Right ventricle myocardium inferior (tissue), 1 donor: Measurements from ENCODE around the gene DCP1A. TPM values are rescaled to one million over a fixed set of nuclear protein-coding genes. Genes with fewer than 3 reads are reported as not detected.
"Not testable (repeated sequence)": the region's sequence is repeated elsewhere in the genome, so short reads cannot be mapped to it uniquely, and the experiment has no call there.

ENCODE experiments used
- ATAC-seq: fragments of 200-7000 bp; cut with Tn5 transposase; one replicate; pipeline ENCODE4 v1.9.1; 2020; ENCODE audit warnings: mild to moderate bottlenecking, moderate library complexity
- DNase-seq: peaks from one replicate; pipeline ENCODE4 v3.0.0; 2021; ENCODE audit errors: missing footprints
- intact Hi-C: fragments of 100-400 bp; cut with DNase I; formaldehyde crosslinking; loops from one replicate; pipeline ENCODE4 v1.11.0; 2022
- total RNA-seq: library from RNA; stranded (reverse); fragmentation: NEBNext Ultra II Directional; extraction: Animal tissue kit (Norgen Biotek cat#: 25700); gene quantifications from one replicate; pipeline ENCODE4 v1.2.1, GENCODE V29; 2021
- donor health status: DM: no; HTN: yes; CAD: no; lungs with severe emphysema.

DCP1A gene
- total RNA-seq, 1 donor from 2014 or later: 17.7 TPM

DNA sequence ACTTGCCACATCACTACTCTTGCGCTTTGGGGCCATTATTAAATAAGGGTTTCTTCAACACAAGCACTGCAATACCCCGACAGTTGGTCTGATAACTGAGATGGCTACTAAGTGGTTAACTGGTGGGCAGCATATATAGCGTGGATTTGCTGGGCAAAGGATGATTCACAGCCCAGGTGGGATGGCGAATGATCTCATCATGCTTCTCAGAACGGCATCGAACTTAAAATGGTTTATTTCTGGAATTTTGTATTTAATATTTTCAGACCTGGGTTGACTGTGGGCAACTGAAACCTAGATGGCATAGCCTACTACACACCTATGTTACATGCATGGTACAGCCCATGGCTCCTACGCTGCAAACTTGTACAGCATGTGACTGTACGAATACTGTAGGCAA, 64.8 kb downstream of the DCP1A start:
- DNase-seq (no peak), ATAC-seq (no peak)
- intact Hi-C loops: no loop called here

- ATAC-seq (no peak), DNase-seq (no peak)
- intact Hi-C loops: no loop called here
Observed at GRCh38 chr3:53278667-53279066, 68.7 kb downstream of the DCP1A start.

DNA sequence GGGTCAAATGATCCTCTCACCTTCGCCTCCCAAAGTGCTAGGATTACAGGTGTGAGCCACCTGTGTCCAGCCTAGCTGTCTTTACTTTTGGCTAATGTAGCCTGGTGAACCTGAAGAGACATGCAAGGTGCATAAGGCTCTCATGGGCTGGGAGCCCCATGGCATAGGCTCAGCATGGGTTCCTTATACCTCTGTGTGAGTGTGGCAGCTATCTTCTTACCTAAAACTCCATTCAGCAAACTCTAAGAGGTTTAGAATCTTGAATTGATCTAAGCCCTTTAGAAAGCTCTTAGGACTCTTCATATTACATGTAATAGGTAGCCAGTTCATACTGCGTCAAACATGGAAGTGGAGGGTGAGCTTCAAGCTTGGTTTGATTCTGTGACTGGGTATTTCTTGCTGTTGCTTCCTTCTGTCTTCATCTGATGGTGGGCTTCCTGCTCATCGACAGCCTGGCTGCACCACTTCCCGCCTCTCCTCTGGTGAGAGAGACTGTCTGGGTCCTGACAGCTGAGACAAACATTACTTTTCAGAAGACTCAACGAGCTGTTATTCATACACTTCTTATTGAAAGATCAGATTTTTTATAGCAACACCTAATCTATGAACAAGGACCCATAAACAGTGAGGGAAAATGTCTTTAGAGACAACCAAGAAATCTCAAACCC, 72.3 kb downstream of the DCP1A start:
- DNase-seq (no peak), ATAC-seq (no peak)
- intact Hi-C loops: loop anchor here (5.0 kb wide), 1 partner anchor 38 kb away; no protein-coding TSS in a partner anchor

DNA sequence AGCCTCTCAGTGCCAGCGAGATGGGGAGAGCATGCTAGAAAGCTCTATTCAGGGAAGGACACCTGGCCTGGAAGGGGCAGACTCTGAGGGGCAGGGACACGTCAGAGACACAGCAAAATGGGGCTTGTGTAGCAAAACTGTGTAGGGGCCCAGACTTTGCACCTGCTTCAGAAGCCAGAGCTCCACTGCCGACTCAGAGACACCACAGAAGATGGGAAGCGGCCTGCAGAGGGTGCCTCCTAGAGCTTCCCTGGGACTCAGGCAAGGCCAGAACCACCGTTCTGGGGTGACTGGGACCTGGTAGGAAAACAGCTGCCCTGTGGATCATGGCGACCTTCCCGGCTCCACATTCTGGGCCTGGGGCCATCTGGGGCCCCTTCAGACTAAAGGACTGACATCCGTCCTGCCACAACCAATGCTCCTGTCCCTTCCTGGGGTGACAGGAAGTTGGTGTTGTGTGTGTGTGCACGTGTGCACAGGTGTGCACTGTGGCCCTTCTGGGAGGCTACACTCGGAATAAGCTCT, 74.1 kb downstream of the DCP1A start:
- DNase-seq (no peak), ATAC-seq (no peak)
- intact Hi-C loops: loop anchor here (5.0 kb wide), 1 partner anchor 36 kb away; no protein-coding TSS in a partner anchor

GRCh38 chr3:53269888-53270880, 77.2 kb downstream of the DCP1A start:
- ATAC-seq (peak; percentile 95), DNase-seq (peak; percentile 93)
- intact Hi-C loops: loop anchor here (5.0 kb wide), 1 partner anchor 33 kb away; no protein-coding TSS in a partner anchor

GRCh38 chr3:53269193-53269592, 78.2 kb downstream of the DCP1A start:
- DNase-seq, intact Hi-C loops, ATAC-seq: not testable (repeated sequence)

DNA sequence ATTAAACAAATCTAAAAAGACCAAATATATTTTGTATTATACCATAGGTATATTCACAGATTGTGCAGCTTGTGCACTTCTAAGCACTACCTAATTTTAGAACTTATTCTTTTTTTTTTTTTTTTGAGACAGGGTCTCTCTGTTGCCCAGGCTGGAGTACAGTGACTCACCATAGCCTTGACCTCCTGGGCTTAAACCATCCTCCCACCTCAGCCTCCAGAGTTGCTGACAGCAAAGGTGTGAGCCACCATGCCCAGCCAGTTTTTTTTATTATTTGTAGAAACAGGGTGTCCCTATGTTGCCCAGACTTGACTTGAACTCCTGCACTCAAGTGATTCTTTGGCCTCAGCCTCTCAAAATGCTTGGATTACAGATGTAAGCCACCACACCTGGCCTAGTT, 79.6 kb downstream of the DCP1A start:
- no peak for DNase-seq
- no peak for ATAC-seq
- intact Hi-C loops: no loop called here

DNA sequence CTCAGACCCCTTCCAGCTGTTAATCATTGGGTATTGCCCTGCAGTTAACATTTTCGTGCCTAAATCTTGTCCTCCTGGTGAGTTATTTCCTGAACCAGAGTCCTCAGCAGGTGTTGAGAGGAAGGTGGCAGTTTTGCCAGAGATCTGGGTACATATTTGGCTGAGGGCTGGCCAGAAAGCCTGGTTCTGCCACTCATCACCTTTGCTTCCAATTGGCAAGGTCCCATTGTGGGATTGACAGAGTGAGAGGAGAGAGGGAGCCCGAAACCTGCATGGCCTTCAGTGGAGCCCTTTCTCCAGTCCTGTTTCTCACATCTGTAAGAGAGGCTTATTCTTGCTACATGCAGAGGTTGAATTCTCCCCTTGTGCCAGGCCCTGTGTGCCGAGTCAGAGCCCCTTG, 82.6 kb downstream of the DCP1A start:
- intact Hi-C loops: no loop called here
- no peak for DNase-seq
- peak; percentile 68 for ATAC-seq

- no peak for ATAC-seq
- DNase-seq: no peak
- intact Hi-C loops: no loop called here
Observed at GRCh38 chr3:53263907-53264306, 83.4 kb downstream of the DCP1A start.

DNA sequence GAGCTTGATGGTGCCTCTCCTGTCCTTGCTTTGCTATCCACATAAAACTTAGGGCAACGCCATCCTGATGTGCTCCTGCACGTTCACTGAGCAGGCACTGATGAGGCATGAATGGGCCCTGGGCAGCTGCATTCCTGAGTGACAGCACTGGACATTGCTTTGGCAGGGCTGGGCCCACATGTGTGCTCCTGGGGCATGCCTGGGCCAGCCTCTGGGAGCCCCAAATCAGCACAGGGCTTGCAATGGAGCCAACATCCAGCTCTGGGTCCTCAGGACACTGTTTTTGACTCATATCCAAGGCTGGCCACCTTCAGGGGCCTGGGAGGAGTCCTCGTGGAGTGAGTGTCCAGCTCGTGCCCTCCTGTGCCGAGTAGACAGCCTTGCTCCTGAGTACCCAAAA, 85.6 kb downstream of the DCP1A start:
- no peak for ATAC-seq
- intact Hi-C loops: no loop called here
- no peak for DNase-seq

GRCh38 chr3:53260286-53260785, 87.0 kb downstream of the DCP1A start:
- peak; percentile 53 for ATAC-seq
- intact Hi-C loops: no loop called here
- DNase-seq: no peak

DNA sequence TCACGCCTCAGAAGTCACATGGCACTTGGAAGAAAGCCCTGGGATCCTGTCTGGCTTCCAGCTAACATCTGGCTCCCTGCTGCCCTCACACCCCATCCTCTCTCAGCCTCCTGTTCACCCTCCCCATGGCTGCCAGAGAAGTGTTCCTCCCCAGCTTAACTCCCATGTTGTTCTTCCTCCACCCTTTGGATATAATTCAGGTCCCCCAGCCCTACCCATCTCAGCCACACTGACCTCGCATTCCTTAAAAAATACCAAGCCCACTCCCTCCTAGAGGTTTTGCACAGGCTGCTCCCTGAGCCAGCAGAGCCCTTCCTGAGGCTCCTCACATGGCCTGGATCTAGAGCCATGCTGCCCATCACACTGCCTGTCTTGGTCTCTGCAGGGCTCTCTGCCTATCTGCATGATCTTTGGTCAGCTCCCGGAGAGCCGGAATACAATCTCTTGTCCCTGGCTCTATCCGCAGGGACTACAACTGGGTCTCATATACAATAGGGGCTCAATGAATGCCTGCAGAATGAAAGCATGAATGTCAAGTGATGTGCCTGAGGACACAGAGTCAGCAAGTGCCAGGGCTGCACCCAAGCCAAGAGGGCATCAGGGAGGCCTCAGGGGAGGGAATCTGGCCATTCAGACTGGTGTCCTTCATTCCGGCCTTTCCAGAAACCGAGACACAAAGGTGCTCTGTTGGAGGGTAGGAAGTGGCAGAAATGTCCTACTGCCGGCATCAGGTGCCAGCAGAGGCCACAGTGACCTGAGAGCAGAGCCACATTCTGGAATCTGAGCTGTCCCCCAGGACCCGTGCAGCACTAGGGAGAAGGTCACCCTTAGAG, 87.7 kb downstream of the DCP1A start:
- intact Hi-C loops: no loop called here
- DNase-seq (no peak), ATAC-seq (peak; percentile 14)

DNA sequence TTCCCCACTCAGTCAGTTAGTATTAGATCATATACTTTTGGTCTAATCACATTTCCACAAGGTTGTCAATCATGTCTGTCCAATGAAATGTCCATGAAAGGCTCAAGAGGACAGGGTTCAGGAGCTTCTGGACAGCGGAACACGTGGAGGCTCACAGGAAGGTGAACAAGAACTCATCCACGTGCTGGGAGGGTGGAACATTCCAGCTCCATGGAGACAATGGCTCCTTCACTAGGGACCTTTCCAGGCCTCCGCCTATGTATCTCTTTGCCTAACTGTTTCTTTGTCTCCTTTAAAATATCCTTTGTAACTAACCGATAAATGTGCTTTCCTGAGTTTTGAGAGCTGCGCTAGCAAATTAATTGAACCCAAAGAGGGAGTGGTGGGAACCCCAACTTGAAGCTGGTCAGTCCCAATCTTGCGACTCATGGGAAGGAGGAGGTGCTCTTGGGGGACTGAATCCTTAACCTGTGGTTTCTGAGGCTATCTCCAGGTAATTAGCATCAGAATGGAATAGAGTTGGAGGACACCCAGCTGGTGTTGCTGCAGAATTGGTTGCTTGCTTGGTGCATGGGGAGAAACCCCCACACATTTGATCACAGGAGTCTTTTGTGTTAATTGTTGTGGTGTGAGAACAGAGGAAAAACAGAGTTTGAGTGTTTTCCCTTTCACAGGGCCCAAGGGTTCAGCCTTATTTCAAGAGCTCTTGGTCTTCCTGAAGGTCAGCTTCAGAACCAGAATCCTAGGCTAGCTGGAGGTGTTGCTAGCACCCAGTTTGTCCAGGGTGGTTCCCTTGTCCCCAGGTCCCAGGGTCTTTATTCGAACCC, 88.5 kb downstream of the DCP1A start:
- intact Hi-C loops: no loop called here
- DNase-seq: no peak

GRCh38 chr3:53257465-53257864, 89.9 kb downstream of the DCP1A start:
- no peak for ATAC-seq
- no peak for DNase-seq
- intact Hi-C loops: no loop called here

More for the DNA sequence above, 88.5 kb downstream of the DCP1A start:
- no peak for ATAC-seq

GRCh38 chr3:53256704-53257055, 90.7 kb downstream of the DCP1A start:
- DNase-seq (no peak), ATAC-seq (no peak)
- intact Hi-C loops: no loop called here

GRCh38 chr3:53255775-53256703, 91.3 kb downstream of the DCP1A start, which contains the start of gene TKT:
Gene TKT, minus strand, starts transcription at chr3:53256022. Its CDS starts 80 bp downstream, at chr3:53255942.
- DNase-seq: peak; percentile 97
- ATAC-seq: peak; percentile 85
- intact Hi-C loops: no loop called here

- intact Hi-C loops: no loop called here
- peak; percentile 77 for DNase-seq
- peak; percentile 14 for ATAC-seq
Observed at GRCh38 chr3:53255423-53255774, 91.9 kb downstream of the DCP1A start.
